T follicular helper cell (primary cell): ENCODE data around the gene TSPAN33.
A peak's percentile ranks its signal among the peaks of the same experiment; 100 is the strongest.
"Not testable (repeated sequence)": the region's sequence is repeated elsewhere in the genome, so short reads cannot be mapped to it uniquely, and the experiment has no call there.

Experiments used
- DNase-seq: peaks from one replicate; pipeline ENCODE4 v3.0.0-alpha.2; 2020; ENCODE audit warnings: low read depth

Gene TSPAN33

GRCh38 chr7:129209067-129209926 lies 64.8 kb downstream of the TSPAN33 start:
- no peak for DNase-seq

GRCh38 chr7:129210256-129210988 lies 65.9 kb downstream of the TSPAN33 start:
- DNase-seq = peak; percentile 31

- no peak for DNase-seq
Measured at GRCh38 chr7:129210989-129211312, 66.4 kb downstream of the TSPAN33 start.

- no peak for DNase-seq
Measured at GRCh38 chr7:129212126-129212525, 67.6 kb downstream of the TSPAN33 start.

GRCh38 chr7:129212596-129212995 lies 68.1 kb downstream of the TSPAN33 start:
- no peak for DNase-seq

- no peak for DNase-seq
Measured at GRCh38 chr7:129213828-129214227, 69.3 kb downstream of the TSPAN33 start.

- not testable (repeated sequence) for DNase-seq
Measured at GRCh38 chr7:129215691-129216090, 71.2 kb downstream of the TSPAN33 start.

GRCh38 chr7:129216101-129216715 lies 71.7 kb downstream of the TSPAN33 start:
- DNase-seq = not testable (repeated sequence)

- DNase-seq = not testable (repeated sequence)
Measured at GRCh38 chr7:129216821-129217416, 72.4 kb downstream of the TSPAN33 start.

GRCh38 chr7:129218514-129219062 lies 74.1 kb downstream of the TSPAN33 start:
- peak; percentile 69 for DNase-seq

GRCh38 chr7:129219166-129219565 lies 74.7 kb downstream of the TSPAN33 start:
- not testable (repeated sequence) for DNase-seq
